Dedifferentiated amniotic fluid mesenchymal stem cell (primary cell): ENCODE results near the gene IGF1.
A peak's percentile ranks its signal among the peaks of the same experiment; 100 is the strongest.
"Not testable (repeated sequence)": the region's sequence is repeated elsewhere in the genome, so short reads cannot be mapped to it uniquely, and the experiment has no call there.

Experiments used
- DNase-seq: peaks from one replicate; pipeline ENCODE4 v3.0.0-alpha.2; 2016; ENCODE audit errors: extremely low spot score

IGF1 gene

GRCh38 chr12:102461501-102461900 lies 18.9 kb downstream of the IGF1 start:
- DNase-seq, result no peak

- DNase-seq, result no peak
Observed at GRCh38 chr12:102459314-102459713, 21.0 kb downstream of the IGF1 start.

GRCh38 chr12:102454808-102455760 lies 25.3 kb downstream of the IGF1 start:
- DNase-seq, result peak; percentile 66

GRCh38 chr12:102454330-102454729 lies 26.0 kb downstream of the IGF1 start:
- DNase-seq, result no peak

GRCh38 chr12:102452605-102453004 lies 27.8 kb downstream of the IGF1 start:
- no peak for DNase-seq

- not testable (repeated sequence) for DNase-seq
Observed at GRCh38 chr12:102449018-102449417, 31.3 kb downstream of the IGF1 start.

- DNase-seq, result not testable (repeated sequence)
Observed at GRCh38 chr12:102447426-102447825, 32.9 kb downstream of the IGF1 start.

GRCh38 chr12:102444707-102445106 lies 35.7 kb downstream of the IGF1 start:
- DNase-seq, result no peak

- no peak for DNase-seq
Observed at GRCh38 chr12:102444093-102444492, 36.3 kb downstream of the IGF1 start.

GRCh38 chr12:102441077-102441596 lies 39.2 kb downstream of the IGF1 start:
- no peak for DNase-seq

GRCh38 chr12:102439426-102440405 lies 40.6 kb downstream of the IGF1 start:
- peak; percentile 62 for DNase-seq

GRCh38 chr12:102438827-102439210 lies 41.5 kb downstream of the IGF1 start:
- DNase-seq, result no peak

GRCh38 chr12:102438047-102438826 lies 42.1 kb downstream of the IGF1 start:
- DNase-seq, result no peak

- no peak for DNase-seq
Observed at GRCh38 chr12:102437511-102437910, 42.9 kb downstream of the IGF1 start.

GRCh38 chr12:102436867-102437266 lies 43.5 kb downstream of the IGF1 start:
- DNase-seq, result no peak

- no peak for DNase-seq
Observed at GRCh38 chr12:102435827-102436436, 44.4 kb downstream of the IGF1 start.

GRCh38 chr12:102433304-102433703 lies 47.1 kb downstream of the IGF1 start:
- DNase-seq, result no peak

- DNase-seq, result no peak
Observed at GRCh38 chr12:102430661-102431060, 49.7 kb downstream of the IGF1 start.

- DNase-seq, result no peak
Observed at GRCh38 chr12:102429211-102430154, 50.9 kb downstream of the IGF1 start.

- DNase-seq, result no peak
Observed at GRCh38 chr12:102427543-102427941, 52.8 kb downstream of the IGF1 start.
